Stimulated activated CD8-positive, alpha-beta memory T cell treated with anti-CD3 and anti-CD28 coated beads, Interleukin-4, amount 100 ng/mL, for 1 hour (primary cell): ENCODE results near the gene DISP3.

Source experiments
- DNase-seq, 2 donors: peaks; one replicate each; pipeline ENCODE4 v3.0.0-alpha.2; 2020; ENCODE audit warnings: low read depth in 2 of 2, low spot score in 1 of 2

Gene DISP3, protein sequence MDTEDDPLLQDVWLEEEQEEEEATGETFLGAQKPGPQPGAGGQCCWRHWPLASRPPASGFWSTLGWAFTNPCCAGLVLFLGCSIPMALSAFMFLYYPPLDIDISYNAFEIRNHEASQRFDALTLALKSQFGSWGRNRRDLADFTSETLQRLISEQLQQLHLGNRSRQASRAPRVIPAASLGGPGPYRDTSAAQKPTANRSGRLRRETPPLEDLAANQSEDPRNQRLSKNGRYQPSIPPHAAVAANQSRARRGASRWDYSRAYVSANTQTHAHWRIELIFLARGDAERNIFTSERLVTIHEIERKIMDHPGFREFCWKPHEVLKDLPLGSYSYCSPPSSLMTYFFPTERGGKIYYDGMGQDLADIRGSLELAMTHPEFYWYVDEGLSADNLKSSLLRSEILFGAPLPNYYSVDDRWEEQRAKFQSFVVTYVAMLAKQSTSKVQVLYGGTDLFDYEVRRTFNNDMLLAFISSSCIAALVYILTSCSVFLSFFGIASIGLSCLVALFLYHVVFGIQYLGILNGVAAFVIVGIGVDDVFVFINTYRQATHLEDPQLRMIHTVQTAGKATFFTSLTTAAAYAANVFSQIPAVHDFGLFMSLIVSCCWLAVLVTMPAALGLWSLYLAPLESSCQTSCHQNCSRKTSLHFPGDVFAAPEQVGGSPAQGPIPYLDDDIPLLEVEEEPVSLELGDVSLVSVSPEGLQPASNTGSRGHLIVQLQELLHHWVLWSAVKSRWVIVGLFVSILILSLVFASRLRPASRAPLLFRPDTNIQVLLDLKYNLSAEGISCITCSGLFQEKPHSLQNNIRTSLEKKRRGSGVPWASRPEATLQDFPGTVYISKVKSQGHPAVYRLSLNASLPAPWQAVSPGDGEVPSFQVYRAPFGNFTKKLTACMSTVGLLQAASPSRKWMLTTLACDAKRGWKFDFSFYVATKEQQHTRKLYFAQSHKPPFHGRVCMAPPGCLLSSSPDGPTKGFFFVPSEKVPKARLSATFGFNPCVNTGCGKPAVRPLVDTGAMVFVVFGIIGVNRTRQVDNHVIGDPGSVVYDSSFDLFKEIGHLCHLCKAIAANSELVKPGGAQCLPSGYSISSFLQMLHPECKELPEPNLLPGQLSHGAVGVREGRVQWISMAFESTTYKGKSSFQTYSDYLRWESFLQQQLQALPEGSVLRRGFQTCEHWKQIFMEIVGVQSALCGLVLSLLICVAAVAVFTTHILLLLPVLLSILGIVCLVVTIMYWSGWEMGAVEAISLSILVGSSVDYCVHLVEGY (N-terminal part only)

DNA sequence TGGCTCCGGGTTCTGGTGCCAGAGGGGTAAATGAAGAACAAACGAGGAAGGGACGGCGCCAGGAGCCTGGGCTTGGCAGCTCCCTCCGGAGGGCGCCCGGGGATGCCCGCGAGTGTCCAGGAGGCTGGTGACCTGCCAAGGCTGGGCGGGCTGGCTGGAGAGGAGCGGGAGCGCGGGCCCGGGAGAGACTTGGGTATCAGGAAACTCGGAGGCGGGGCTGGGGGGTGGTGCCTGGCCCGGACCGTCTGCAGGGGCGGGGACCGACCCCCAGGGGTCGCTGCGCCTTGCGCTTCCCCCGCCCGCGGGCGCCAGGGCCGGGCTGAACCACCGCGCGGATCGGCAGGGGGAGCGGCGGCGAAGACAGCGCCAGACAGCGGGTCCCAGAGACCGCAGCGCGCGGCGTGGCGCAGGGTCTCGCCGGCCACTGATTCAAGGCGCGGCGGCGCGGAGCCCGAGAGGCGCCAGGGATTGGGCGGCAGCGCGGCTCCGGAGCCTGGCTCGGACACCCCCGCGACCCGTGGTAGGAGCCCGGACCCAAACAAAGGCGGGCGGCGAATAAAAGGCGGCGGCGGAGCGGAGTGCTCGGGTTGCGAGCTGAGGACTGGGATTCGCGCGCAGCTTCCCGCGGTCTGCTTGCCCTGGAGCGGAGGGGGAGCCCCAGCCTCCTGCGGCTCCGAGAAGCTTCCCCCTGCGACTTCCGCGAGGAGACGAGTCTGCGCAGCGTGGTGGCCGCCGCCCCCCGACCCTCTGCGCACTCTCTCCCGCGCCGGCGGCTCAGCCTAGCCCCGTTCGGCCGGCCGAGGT, at the start of gene DISP3:
TSS of gene DISP3 (plus strand) at position 585 of the 804 bp plus-strand sequence. CDS start 21,838 bp downstream, outside the sequence.
- peak; percentile 27 to 29 for DNase-seq

GRCh38 chr1:11429226-11429625, 49.7 kb upstream of the DISP3 start:
- DNase-seq: no peak

- DNase-seq: no peak
Measured at GRCh38 chr1:11429935-11430334, 49.0 kb upstream of the DISP3 start.

- no peak for DNase-seq
Measured at GRCh38 chr1:11431941-11432507, 46.9 kb upstream of the DISP3 start.

DNA sequence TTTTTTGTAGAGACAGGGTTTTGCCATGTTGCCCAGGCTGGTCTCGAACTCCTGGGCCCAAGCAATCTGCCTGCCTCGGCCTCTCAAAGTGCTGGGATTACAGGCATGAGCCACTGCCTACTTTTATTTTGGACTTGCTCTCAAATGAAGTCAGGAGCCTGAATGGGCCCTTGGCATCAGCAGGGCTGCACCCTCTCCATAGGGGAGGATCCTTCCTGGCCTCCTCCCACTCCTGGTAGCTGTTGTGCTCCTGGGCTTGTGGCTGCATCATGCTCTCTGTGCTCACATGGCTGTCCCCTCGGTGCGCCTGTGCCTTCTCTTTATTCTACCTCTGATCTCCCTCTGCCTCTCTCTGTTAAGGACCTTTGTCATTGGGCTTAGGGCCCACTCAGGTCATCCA, 46.4 kb upstream of the DISP3 start:
- no peak for DNase-seq

- DNase-seq: no peak
Measured at GRCh38 chr1:11434501-11434900, 44.5 kb upstream of the DISP3 start.

GRCh38 chr1:11434926-11435325, 44.0 kb upstream of the DISP3 start:
- DNase-seq: no peak

- DNase-seq: no peak
Measured at GRCh38 chr1:11438996-11439395, 40.0 kb upstream of the DISP3 start.

DNA sequence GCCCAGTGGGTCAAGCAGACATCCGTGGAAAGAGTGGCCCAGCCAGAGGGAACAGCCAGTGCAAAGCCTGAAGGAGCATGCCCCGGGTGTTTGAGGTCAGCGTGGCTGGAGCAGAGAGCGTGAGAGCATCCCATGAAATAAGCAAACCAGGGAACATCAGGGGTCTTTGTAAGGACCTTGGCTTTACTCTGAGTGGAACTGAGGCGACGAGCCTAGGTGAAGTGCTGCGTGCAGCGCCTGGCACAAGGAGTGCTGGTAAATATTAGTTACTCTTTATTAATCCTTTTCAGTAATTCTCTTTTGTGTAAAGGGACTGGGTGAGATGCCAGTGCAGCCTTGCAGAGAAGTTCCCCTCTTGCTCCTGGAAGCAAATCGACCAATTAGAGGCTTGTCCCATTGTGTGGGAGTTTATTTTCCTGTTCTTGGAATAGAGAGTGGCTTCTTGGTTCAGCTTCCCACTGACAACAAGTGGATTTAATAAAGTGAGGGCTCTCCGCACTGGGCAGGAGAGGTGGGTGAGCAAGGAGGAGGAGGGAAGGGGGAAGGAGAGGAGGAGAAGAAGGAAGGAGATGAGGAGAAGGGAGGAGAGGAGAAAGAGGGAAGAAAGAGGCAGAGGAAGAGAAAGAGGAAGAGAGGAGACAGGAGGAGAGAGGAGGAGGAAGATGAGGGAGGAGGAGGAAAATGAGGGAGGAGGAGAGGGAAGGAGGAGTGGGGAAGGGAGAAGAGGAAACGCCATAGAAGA, 37.6 kb upstream of the DISP3 start:
- no peak for DNase-seq

DNA sequence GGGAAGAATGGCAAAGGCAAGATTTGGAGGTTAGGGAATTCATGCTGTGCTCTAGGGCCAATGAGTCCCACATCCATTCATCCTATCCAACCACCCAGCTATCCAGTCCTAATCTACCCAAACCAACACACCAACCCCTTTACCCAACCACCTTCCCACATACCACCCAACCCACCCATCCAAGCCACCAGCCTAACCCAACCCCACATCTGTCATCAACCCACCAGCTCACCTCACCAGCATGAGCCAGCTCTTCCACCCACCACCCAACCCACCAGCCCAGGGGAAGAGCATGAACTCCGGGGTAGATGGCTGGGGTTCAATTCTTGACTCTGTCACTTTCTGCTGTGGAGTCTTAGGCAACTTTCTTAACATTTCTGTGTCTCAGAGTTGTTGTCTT, 35.9 kb upstream of the DISP3 start:
- no peak for DNase-seq

DNA sequence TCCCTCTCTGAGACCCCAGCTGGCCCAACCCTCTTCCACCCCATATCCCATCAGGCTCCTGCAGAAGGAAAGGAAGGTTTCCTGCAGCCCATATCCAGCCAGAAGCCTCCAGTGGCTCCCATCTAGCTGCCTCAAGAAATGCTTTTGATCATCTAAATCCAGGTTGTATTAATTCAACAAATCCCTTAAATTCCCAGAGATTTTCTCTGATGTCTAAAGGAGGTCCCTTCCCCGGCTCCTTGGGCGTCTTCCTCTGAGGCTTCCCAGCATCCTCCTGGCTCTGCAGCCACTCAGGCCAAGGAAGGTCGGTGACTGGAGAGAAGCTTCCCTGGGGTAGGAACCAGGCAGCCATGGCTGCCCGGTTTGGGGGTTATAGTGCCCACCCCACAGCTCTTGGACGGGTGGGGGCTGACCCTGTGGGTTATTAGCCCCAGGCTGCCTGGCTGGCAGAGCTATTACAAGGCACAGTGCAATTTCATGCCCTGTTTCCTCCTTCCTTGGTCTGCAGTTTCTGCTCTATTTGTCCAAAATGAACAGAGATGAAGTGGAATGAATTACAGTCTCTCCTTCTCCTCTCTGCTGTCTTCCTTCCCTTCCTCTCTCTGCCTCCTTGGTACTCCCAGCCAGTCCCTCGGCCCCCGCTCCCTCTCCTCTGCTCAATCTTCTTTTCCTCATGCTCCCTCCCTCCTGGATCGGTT, 34.8 kb upstream of the DISP3 start:
- DNase-seq: no peak

DNA sequence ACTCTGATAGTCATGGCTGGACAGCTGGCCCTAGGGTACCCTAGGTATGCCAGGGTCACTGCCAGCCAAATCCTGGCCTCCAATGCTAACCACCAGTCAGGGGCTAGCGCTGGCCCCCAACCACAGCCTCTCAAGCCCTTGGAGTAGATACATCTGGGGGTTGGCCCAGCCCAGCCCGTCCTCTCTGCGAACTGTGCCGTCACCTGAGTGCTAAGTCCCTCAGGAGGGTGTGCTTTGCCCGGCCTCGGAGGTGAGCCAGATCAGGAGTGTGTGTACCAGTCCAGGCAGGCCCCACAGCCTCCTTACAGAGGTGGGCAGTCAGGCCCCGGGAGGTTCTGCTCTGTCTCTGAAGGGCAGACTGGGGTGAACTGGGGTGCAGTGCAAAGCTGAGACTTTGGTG, 34.0 kb upstream of the DISP3 start:
- DNase-seq: no peak

GRCh38 chr1:11447903-11448302, 31.1 kb upstream of the DISP3 start:
- DNase-seq: no peak

- no peak for DNase-seq
Measured at GRCh38 chr1:11448373-11449099, 30.4 kb upstream of the DISP3 start.

DNA sequence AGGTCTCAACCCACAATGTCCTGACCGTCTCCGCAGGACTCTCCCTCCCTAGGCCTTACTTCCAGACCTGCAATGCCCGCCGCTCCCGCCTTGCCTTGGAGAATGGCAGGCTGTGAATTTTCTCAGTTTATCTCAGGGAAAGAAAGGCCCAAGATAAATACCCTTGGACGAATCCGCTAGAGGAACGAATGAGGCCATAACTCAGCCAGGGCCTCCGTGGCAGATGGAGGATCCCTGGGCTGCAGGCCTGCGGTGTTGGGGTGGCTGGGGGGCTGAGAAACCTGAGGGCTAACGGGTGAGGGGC, 29.9 kb upstream of the DISP3 start:
- no peak for DNase-seq

DNA sequence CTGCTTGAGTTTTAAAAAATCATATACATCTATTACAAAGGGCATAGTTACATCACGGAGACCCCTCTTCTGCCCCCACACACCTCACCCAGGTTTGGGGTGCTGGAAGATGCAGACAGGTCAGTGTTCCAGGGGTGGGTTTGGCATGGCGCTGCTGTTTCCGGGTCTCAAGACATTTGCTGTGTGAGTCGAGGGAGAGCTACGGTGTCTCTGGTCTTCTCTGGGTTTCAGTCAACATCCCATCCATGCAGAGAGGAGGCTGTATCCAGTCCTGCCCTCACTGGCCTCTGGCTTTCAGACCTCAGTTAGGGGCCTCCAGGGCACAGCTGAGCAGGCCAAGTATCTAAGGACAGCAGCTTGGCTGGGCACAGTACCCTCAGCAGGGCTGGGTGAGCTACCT, 28.6 kb upstream of the DISP3 start:
- DNase-seq: no peak

DNA sequence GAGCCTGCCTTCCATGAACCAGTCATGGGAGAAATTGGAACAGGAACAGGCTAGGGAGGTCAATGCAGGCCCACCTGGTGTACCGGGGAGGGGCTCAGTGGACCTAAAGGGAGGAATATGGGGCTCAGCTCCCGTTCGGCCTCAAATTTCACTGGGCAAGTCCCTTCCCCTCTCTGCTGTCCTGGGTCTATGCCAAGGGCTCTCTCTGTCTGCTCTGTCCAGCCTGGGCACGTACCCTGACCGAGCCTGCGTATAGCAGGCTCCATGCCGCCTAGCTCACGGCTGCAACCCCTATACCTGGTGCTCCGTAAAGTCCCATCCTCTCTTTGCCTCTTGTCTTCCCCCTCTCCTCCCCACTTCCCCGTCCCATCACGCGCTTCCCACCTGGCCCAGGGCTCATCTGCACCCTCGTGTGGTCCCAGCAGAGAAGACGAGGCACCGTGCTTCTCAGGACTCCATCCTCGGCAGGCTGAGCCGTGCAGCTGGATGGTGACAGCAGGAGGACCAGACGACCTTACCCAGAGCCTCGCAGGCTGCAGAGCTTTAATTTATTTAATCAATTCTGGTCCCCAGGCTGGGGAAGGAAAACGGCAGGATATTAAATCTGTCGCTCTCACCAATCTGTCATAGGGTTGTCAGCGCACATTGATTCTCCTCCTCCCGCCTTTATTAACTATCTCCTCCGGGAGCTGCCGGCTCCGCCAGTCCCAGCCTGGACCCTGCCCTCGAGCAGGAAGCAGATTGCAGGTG, 25.0 kb upstream of the DISP3 start:
- DNase-seq: no peak
